ENCODE results near the gene RASD1.

DNA sequence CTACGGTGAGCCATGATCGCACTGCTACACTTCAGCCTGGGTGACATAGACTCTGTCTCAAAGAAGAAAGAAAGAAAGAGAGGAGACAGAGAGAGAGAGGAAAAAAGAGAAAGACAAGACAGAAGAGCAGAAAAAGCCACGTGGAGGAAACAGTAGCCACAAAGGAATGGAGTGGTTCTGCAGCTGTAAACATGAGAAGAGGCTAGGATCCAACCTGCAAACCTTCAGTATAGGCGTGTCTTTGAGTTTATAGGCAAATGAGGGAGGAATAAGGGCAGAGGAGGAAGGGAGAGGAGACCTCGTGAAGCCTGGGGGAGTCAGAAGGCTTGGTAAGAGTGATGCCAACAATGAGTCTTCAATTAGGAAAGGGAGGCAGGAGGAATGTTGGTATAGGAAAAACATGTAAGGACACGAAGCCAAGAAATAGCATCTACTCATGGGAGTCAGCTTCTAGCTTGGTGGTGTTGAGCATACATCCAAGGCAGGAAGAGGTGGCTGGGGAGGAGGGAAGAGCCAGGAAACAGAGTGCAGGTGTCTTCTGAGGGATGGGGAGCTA lies 15.5 kb downstream of the RASD1 start:
- TF ChIP-seq POLR2A (IDR thresholded peaks at IDR 0.05) (no peak), CTCF (IDR thresholded peaks at IDR 0.05) (no peak)
